GM23338 (cell line): ENCODE data around the gene FAM161B.

Experiments used
- CTCF ChIP-seq, 2 experiments: fragments of 200-600 bp in 1 of 2; sonication (generic) in 1 of 2; conservative IDR thresholded peaks; 2 replicates each; pipeline versions ENCODE4 v1.5.1 to v1.6.1; 2016 to 2017; ENCODE audit warnings: antibody characterized with exemption in 2 of 2, low read depth in 2 of 2, mild to moderate bottlenecking in 2 of 2, moderate library complexity in 1 of 2
- EZH2phosphoT487 ChIP-seq: fragments of 200-600 bp; sonication (generic); IDR thresholded peaks from one replicate; pipeline ENCODE4 v1.8.1; 2018; ENCODE audit warnings: antibody characterized with exemption; ENCODE audit not compliant: unreplicated experiment
- POLR2AphosphoS5 ChIP-seq: IDR thresholded peaks from 2 replicates; pipeline ENCODE4 v1.6.1; 2016; ENCODE audit warnings: antibody characterized with exemption, low read depth

DNA sequence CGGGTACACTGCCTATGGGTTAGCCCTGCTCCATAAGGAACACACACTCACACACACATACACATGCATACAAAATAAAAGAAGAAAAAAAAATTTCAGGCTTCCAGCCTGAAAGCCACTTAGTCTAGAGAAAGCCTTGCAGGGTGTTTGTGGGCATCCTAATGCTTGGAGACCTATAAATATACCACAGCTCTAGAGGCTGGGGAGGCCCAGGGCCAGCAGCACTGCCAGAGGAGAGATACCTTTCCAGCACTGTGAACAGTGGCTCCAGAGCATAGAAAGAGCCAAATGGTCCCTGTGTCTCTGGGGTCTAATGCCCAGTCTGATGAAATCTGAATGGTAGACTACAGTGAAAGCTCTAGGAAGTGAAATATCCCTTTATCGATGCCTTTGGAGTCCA, 12.9 kb downstream of the FAM161B start:
- TF ChIP-seq CTCF (conservative IDR thresholded peaks at IDR 0.05; ENCODE audit: low read depth in 2 of 2) (no peak), POLR2AphosphoS5 (no peak), EZH2phosphoT487 (no peak)
